H9 (cell line): ENCODE results near the gene NAA10. TPM values are rescaled to one million over a fixed set of nuclear protein-coding genes. Genes with fewer than 3 reads are reported as not detected.

ENCODE experiments used
- DNase-seq: peaks from one replicate; pipeline ENCODE4 v3.0.0-alpha.2; 2017
- H2AFZ ChIP-seq: one replicate; pipeline ENCODE4 v1.6.1; 2013; ENCODE audit warnings: mild to moderate bottlenecking, low read length, control low read depth, moderate library complexity
- H2AK5ac ChIP-seq: 2 replicates; pipeline ENCODE4 v1.6.1; 2013; ENCODE audit warnings: low read length, control low read depth, mixed read lengths; ENCODE audit not compliant: insufficient read length
- H2BK120ac ChIP-seq: one replicate; pipeline ENCODE4 v1.6.1; 2013; ENCODE audit warnings: low read depth, mild to moderate bottlenecking, low read length, control low read depth, inconsistent platforms; ENCODE audit not compliant: poor library complexity, severe bottlenecking
- H2BK12ac ChIP-seq: 2 replicates; pipeline ENCODE4 v1.6.1; 2013; ENCODE audit warnings: low read length, control low read depth, mixed read lengths, low read depth; ENCODE audit not compliant: insufficient read length
- H2BK15ac ChIP-seq: 2 replicates; pipeline ENCODE4 v1.6.1; 2013; ENCODE audit warnings: low read depth, low read length, control low read depth
- H2BK20ac ChIP-seq: one replicate; pipeline ENCODE4 v1.6.1; 2013; ENCODE audit warnings: low read depth, mild to moderate bottlenecking, low read length, control low read depth, inconsistent platforms; ENCODE audit not compliant: poor library complexity, severe bottlenecking
- H2BK5ac ChIP-seq: 2 replicates; pipeline ENCODE4 v1.6.1; 2013; ENCODE audit warnings: low read length, control low read depth, mixed read lengths; ENCODE audit not compliant: insufficient read length
- H3K14ac ChIP-seq: 2 replicates; pipeline ENCODE4 v1.6.1; 2013; ENCODE audit warnings: low read length, control low read depth; ENCODE audit not compliant: insufficient read depth
- H3K18ac ChIP-seq: 2 replicates; pipeline ENCODE4 v1.6.1; 2013; ENCODE audit warnings: low read depth, mild to moderate bottlenecking, mixed read lengths, low read length, control low read depth; ENCODE audit not compliant: insufficient read length
- H3K23ac ChIP-seq: 2 replicates; pipeline ENCODE4 v1.6.1; 2013; ENCODE audit warnings: low read length, control low read depth, mixed read lengths, low read depth; ENCODE audit not compliant: insufficient read length
- H3K23me2 ChIP-seq: 2 replicates; pipeline ENCODE4 v1.6.1; 2013; ENCODE audit warnings: low read depth, mild to moderate bottlenecking, mixed read lengths, low read length, control low read depth; ENCODE audit not compliant: insufficient read length, poor library complexity, severe bottlenecking
- H3K27ac ChIP-seq: 2 replicates; pipeline ENCODE4 v1.5.1; 2013; ENCODE audit warnings: low read length, control low read depth, mixed read lengths, low read depth; ENCODE audit not compliant: insufficient read length
- H3K27me3 ChIP-seq: 2 replicates; pipeline ENCODE4 v1.6.1; 2013; ENCODE audit warnings: low read length, control low read depth, inconsistent platforms; ENCODE audit not compliant: insufficient read depth
- H3K4ac ChIP-seq: 2 replicates; pipeline ENCODE4 v1.6.1; 2013; ENCODE audit warnings: low read depth, mild to moderate bottlenecking, control low read depth, inconsistent platforms, low read length, moderate library complexity
- H3K4me1 ChIP-seq: 2 replicates; pipeline ENCODE4 v1.6.1; 2013; ENCODE audit warnings: low read length, control low read depth, inconsistent platforms; ENCODE audit not compliant: insufficient read depth
- H3K4me2 ChIP-seq: 2 replicates; pipeline ENCODE4 v1.6.1; 2013; ENCODE audit warnings: low read length, control low read depth, mixed read lengths; ENCODE audit not compliant: insufficient read length, insufficient read depth
- H3K56ac ChIP-seq: 2 replicates; pipeline ENCODE4 v1.6.1; 2013; ENCODE audit warnings: low read depth, mild to moderate bottlenecking, mixed read lengths, low read length, control low read depth; ENCODE audit not compliant: insufficient read length
- H3K79me1 ChIP-seq: 2 replicates; pipeline ENCODE4 v1.6.1; 2013; ENCODE audit warnings: low read depth, mild to moderate bottlenecking, moderate library complexity, low read length, control low read depth, inconsistent platforms; ENCODE audit not compliant: insufficient read depth, poor library complexity, severe bottlenecking
- H3K79me2 ChIP-seq: 2 replicates; pipeline ENCODE4 v1.6.1; 2013; ENCODE audit warnings: low read length, control low read depth, inconsistent platforms; ENCODE audit not compliant: insufficient read depth
- H3K9ac ChIP-seq: 2 replicates; pipeline ENCODE4 v1.6.1; 2013; ENCODE audit warnings: low read length, control low read depth, mixed read lengths; ENCODE audit not compliant: insufficient read length; ENCODE audit errors: extremely low read depth
- H3K9me3 ChIP-seq: one replicate; pipeline ENCODE4 v1.6.1; 2013; ENCODE audit warnings: low read depth, low read length, inconsistent platforms; ENCODE audit not compliant: control insufficient read depth
- H3T11ph ChIP-seq: one replicate; pipeline ENCODE4 v1.6.1; 2013; ENCODE audit warnings: mild to moderate bottlenecking, low read length, control low read depth, inconsistent platforms
- H4K20me1 ChIP-seq: one replicate; pipeline ENCODE4 v1.6.1; 2013; ENCODE audit not compliant: control insufficient read depth, insufficient read length, insufficient read depth
- H4K5ac ChIP-seq: 2 replicates; pipeline ENCODE4 v1.6.1; 2013; ENCODE audit warnings: low read depth, mild to moderate bottlenecking, mixed read lengths, low read length, control low read depth; ENCODE audit not compliant: insufficient read length
- H4K8ac ChIP-seq: replicated peaks from 2 replicates; pipeline ENCODE4 v1.6.1; 2013; ENCODE audit warnings: low read length, control low read depth, mixed read lengths, low read depth; ENCODE audit not compliant: insufficient read length
- H4K91ac ChIP-seq: 2 replicates; pipeline ENCODE4 v1.6.1; 2013; ENCODE audit warnings: low read depth, mild to moderate bottlenecking, moderate library complexity, mixed read lengths, low read length, control low read depth; ENCODE audit not compliant: insufficient read length
- H3K27ac Mint-ChIP-seq, 3 experiments: 2 replicates in 2 of 3; 3 replicates in 1 of 3; pipeline ENCODE4 v1.8.0; 2020 to 2021; ENCODE audit warnings: mixed read lengths in 3 of 3, mild to moderate bottlenecking in 1 of 3, moderate library complexity in 1 of 3
- H3K27me3 Mint-ChIP-seq: 2 replicates; pipeline ENCODE4 v1.8.0; 2021; ENCODE audit warnings: low read depth, mild to moderate bottlenecking, moderate library complexity, mixed read lengths
- H3K36me3 Mint-ChIP-seq, 3 experiments: 2 replicates in 2 of 3; 3 replicates in 1 of 3; pipeline ENCODE4 v1.8.0; 2020 to 2021; ENCODE audit warnings: low read depth in 3 of 3, mixed read lengths in 3 of 3; ENCODE audit not compliant: insufficient read depth in 1 of 3
- H3K4me1 Mint-ChIP-seq, 2 experiments: 2 replicates each; pipeline ENCODE4 v1.8.0; 2020; ENCODE audit warnings: mixed read lengths in 2 of 2
- H3K4me3 Mint-ChIP-seq, 2 experiments: 2 replicates in 1 of 2; 3 replicates in 1 of 2; pipeline ENCODE4 v1.8.0; 2020 to 2021; ENCODE audit warnings: mild to moderate bottlenecking in 2 of 2, mixed read lengths in 2 of 2, moderate library complexity in 1 of 2
- H3K9me3 Mint-ChIP-seq, 2 experiments: 2 replicates in 1 of 2; 3 replicates in 1 of 2; pipeline ENCODE4 v1.8.0; 2020; ENCODE audit warnings: mild to moderate bottlenecking in 2 of 2, mixed read lengths in 2 of 2, moderate library complexity in 1 of 2
- CTCF ChIP-seq: fragments of 200-600 bp; sonication (generic); conservative IDR thresholded peaks from 3 replicates; pipeline ENCODE4 v1.8.0; 2021; ENCODE audit warnings: antibody characterized with exemption, mild to moderate bottlenecking
- whole genome bisulfite sequencing: extraction: QIAGEN DNeasy Blood & Tissue Kit; methylation state at CpG from one replicate; pipeline ENCODE4 v1.1.7; 2013; ENCODE audit warnings: missing lambda C conversion rate, low lambda C conversion rate, mixed read lengths; ENCODE audit not compliant: insufficient read length; ENCODE audit errors: extremely low coverage; 5-methylcytosine and 5-hydroxymethylcytosine counted together
- total RNA-seq: library from RNA; stranded (reverse); gene quantifications from 2 replicates; pipeline ENCODE4 v1.2.1, GENCODE V29; 2021

Gene NAA10
- total RNA-seq, 1 experiment from 2014 or later, result 101 TPM

- H2BK5ac ChIP-seq, result no peak overlapping the region
- Mint-ChIP-seq H3K4me3 (no peak overlapping the region; a peak in 1 of 5 replicates), H3K9me3 (peaks cover 50 to 71% of the 10 kb centered on the region in 2 experiments), H3K27ac (no peak overlapping the region), H3K4me1 (peaks cover 13 to 33% of the 10 kb centered on the region in 2 experiments), H3K27me3 (no peaks in the 10 kb centered on the region; the same call in none of the 2 replicates), H3K36me3 (peaks cover 9 to 16% (median 10%) of the 10 kb centered on the region in 3 experiments; a peak in 5 of 7 replicates)
- no peak overlapping the region for H3K9ac ChIP-seq
- H3K56ac ChIP-seq, result no peak overlapping the region
- TF ChIP-seq CTCF, result peak; percentile 34; the same call in 2 of the 3 replicates
- H3K4me1 ChIP-seq, result no peaks in the 10 kb centered on the region
- no peak overlapping the region for H4K91ac ChIP-seq
- H3K79me1 ChIP-seq, result no peaks in the 10 kb centered on the region
- DNase-seq, result no peak
- H3K27ac ChIP-seq, result no peak overlapping the region
- H3K27me3 ChIP-seq, result no peaks in the 10 kb centered on the region
- no peak overlapping the region for H3K18ac ChIP-seq
- H3K79me2 ChIP-seq, result no peaks in the 10 kb centered on the region
- H3K14ac ChIP-seq, result no peak overlapping the region
- peaks cover 22% of the 10 kb centered on the region for H3K23me2 ChIP-seq
- no peak overlapping the region for H2AFZ ChIP-seq
- H4K5ac ChIP-seq, result no peak overlapping the region
- no peak overlapping the region for H3K4me2 ChIP-seq
- H2BK120ac ChIP-seq, result no peak overlapping the region
- no peaks in the 10 kb centered on the region for H4K20me1 ChIP-seq
- H3K4ac ChIP-seq, result no peak overlapping the region
- no peak overlapping the region for H4K8ac ChIP-seq
- H3K9me3 ChIP-seq, result peaks cover 2% of the 10 kb centered on the region
- no CpG with 5 or more reads among the region's 14 CpGs for WGBS
- H3K23ac ChIP-seq, result no peak overlapping the region
- H2AK5ac ChIP-seq, result no peak overlapping the region
- no peak overlapping the region for H3T11ph ChIP-seq
- no peak overlapping the region for H2BK12ac ChIP-seq
- H2BK20ac ChIP-seq, result no peak overlapping the region
- no peak overlapping the region for H2BK15ac ChIP-seq
Observed at GRCh38 chrX:153924149-153924861, 10.5 kb downstream of the NAA10 start.
